IMR-90 (cell line): ENCODE measurements around the gene PKM. TPM values are rescaled to one million over a fixed set of nuclear protein-coding genes. Genes with fewer than 3 reads are reported as not detected.

Experiments used
- ATAC-seq: fragments of 200-7000 bp; cut with Tn5 transposase; 2 replicates; pipeline ENCODE4 v1.9.1; 2020; ENCODE audit warnings: low read depth, mild to moderate bottlenecking, moderate library complexity
- BruUV-seq: library from RNA; stranded (reverse); fragments of 400-500 nt; replicated peaks from 2 replicates; lab custom pipeline; 2021; lab: Mats Ljungman, UMichigan
- CTCF ChIA-PET: fragments of 300-600 bp; formaldehyde crosslinking; extraction: SDS; loops from one replicate; lab custom pipeline; 2021; ENCODE audit warnings: antibody characterized with exemption; lab: Yijun Ruan, JAX
- POLR2A ChIA-PET: fragments of 300-600 bp; sonication (Branson Sonifier 250); formaldehyde crosslinking; loops from one replicate; lab custom pipeline; 2022; ENCODE audit warnings: antibody characterized with exemption; ENCODE audit not compliant: unreplicated experiment; lab: Charles Lee
- DNase-seq: peaks from one replicate; pipeline ENCODE4 v3.0.0; 2013
- H2AFZ ChIP-seq: replicated peaks from 2 replicates; pipeline ENCODE3; 2013; ENCODE audit warnings: low read length, mild to moderate bottlenecking; ENCODE audit not compliant: poor library complexity
- H2AK5ac ChIP-seq: 2 replicates; pipeline ENCODE4 v1.6.1; 2013; ENCODE audit warnings: low read depth, low read length, inconsistent platforms
- H2AK9ac ChIP-seq: replicated peaks from 2 replicates; pipeline ENCODE3; 2013; ENCODE audit warnings: mild to moderate bottlenecking, low read depth, low read length, moderate library complexity; ENCODE audit not compliant: poor library complexity
- H2BK120ac ChIP-seq: 2 replicates; pipeline ENCODE4 v1.6.1; 2013; ENCODE audit warnings: low read depth, low read length, inconsistent platforms
- H2BK15ac ChIP-seq: 3 replicates; pipeline ENCODE4 v1.6.1; 2013; ENCODE audit warnings: low read depth, low read length, inconsistent platforms
- H2BK20ac ChIP-seq: 2 replicates; pipeline ENCODE4 v1.6.1; 2013; ENCODE audit warnings: low read depth, mild to moderate bottlenecking, inconsistent platforms, low read length, moderate library complexity
- H2BK5ac ChIP-seq: 2 replicates; pipeline ENCODE4 v1.6.1; 2013; ENCODE audit warnings: mild to moderate bottlenecking, low read depth, low read length, inconsistent platforms; ENCODE audit not compliant: poor library complexity, severe bottlenecking
- H3K14ac ChIP-seq: replicated peaks from 2 replicates; pipeline ENCODE4 v1.6.1; 2013; ENCODE audit warnings: low read depth, low read length, inconsistent platforms
- H3K18ac ChIP-seq: 2 replicates; pipeline ENCODE4 v1.6.1; 2013; ENCODE audit warnings: low read depth, low read length, control low read depth
- H3K23ac ChIP-seq: 2 replicates; pipeline ENCODE4 v1.6.1; 2013; ENCODE audit warnings: low read depth, low read length, inconsistent platforms
- H3K27ac ChIP-seq: 2 replicates; pipeline ENCODE4 v1.5.1; 2013; ENCODE audit warnings: mild to moderate bottlenecking, control low read depth, low read length; ENCODE audit not compliant: insufficient read depth
- H3K27me3 ChIP-seq: 2 replicates; pipeline ENCODE4 v1.6.1; 2013; ENCODE audit warnings: low read length; ENCODE audit not compliant: control insufficient read depth, insufficient read depth
- H3K36me3 ChIP-seq: 2 replicates; pipeline ENCODE4 v1.6.1; 2013; ENCODE audit warnings: low read length, mixed read lengths; ENCODE audit not compliant: control insufficient read depth, insufficient read depth
- H3K4ac ChIP-seq: 2 replicates; pipeline ENCODE4 v1.6.1; 2013; ENCODE audit warnings: low read depth, low read length, inconsistent platforms
- H3K4me1 ChIP-seq: 2 replicates; pipeline ENCODE4 v1.6.1; 2013; ENCODE audit warnings: low read length, mixed read lengths; ENCODE audit not compliant: control insufficient read depth, insufficient read depth
- H3K4me2 ChIP-seq: 2 replicates; pipeline ENCODE4 v1.6.1; 2013; ENCODE audit warnings: low read depth, mild to moderate bottlenecking, control low read depth, low read length, moderate library complexity
- H3K4me3 ChIP-seq: 2 replicates; pipeline ENCODE4 v1.5.1; 2013; ENCODE audit warnings: low read depth, mild to moderate bottlenecking, control low read depth, low read length, moderate library complexity; ENCODE audit not compliant: insufficient read depth
- H3K56ac ChIP-seq: 2 replicates; pipeline ENCODE4 v1.6.1; 2013; ENCODE audit warnings: low read length, inconsistent platforms; ENCODE audit not compliant: insufficient read depth; ENCODE audit errors: extremely low read depth
- H3K79me1 ChIP-seq, 2 experiments: 2 replicates each; pipeline ENCODE4 v1.6.1; 2013; ENCODE audit warnings: low read length in 2 of 2, inconsistent platforms in 1 of 2, low read depth in 1 of 2
- H3K9ac ChIP-seq: 2 replicates; pipeline ENCODE4 v1.6.1; 2013; ENCODE audit warnings: low read depth, low read length, control low read depth
- H3K9me1 ChIP-seq: 2 replicates; pipeline ENCODE4 v1.6.1; 2013; ENCODE audit warnings: low read length, inconsistent platforms; ENCODE audit not compliant: insufficient read depth
- H3K9me3 ChIP-seq: 2 replicates; pipeline ENCODE4 v1.6.1; 2013; ENCODE audit warnings: low read length; ENCODE audit not compliant: control insufficient read depth, insufficient read depth
- H4K20me1 ChIP-seq: 2 replicates; pipeline ENCODE4 v1.6.1; 2013; ENCODE audit warnings: low read length, inconsistent platforms; ENCODE audit not compliant: insufficient read depth
- H4K5ac ChIP-seq: 2 replicates; pipeline ENCODE4 v1.6.1; 2013; ENCODE audit warnings: mild to moderate bottlenecking, low read depth, low read length, control low read depth
- H4K8ac ChIP-seq, 2 experiments: 2 replicates each; pipeline ENCODE4 v1.6.1; 2013; ENCODE audit warnings: low read depth in 2 of 2, low read length in 2 of 2, control low read depth in 1 of 2, inconsistent platforms in 1 of 2
- H4K91ac ChIP-seq: 2 replicates; pipeline ENCODE4 v1.6.1; 2013; ENCODE audit warnings: low read depth, low read length, inconsistent platforms; ENCODE audit not compliant: insufficient read depth
- BHLHE40 ChIP-seq: fragments of 150-350 bp; IDR thresholded peaks from 2 replicates; pipeline ENCODE4 v1.6.1; 2016; ENCODE audit warnings: mild to moderate bottlenecking, low read depth, low read length
- ELK1 ChIP-seq: fragments of 150-350 bp; IDR thresholded peaks from 2 replicates; pipeline ENCODE4 v1.6.1; 2016; ENCODE audit warnings: low read depth, mild to moderate bottlenecking, low read length, moderate library complexity, borderline replicate concordance
- FOS ChIP-seq: fragments of 150-350 bp; IDR thresholded peaks from 2 replicates; pipeline ENCODE4 v1.6.1; 2016; ENCODE audit warnings: low read depth, low read length
- MXI1 ChIP-seq: IDR thresholded peaks from 2 replicates; pipeline ENCODE4 v1.6.1; 2012; ENCODE audit warnings: low read depth, mild to moderate bottlenecking, low read length, moderate library complexity, borderline replicate concordance
- RAD21 ChIP-seq: IDR thresholded peaks from 2 replicates; pipeline ENCODE4 v1.6.1; 2012; ENCODE audit warnings: low read length, improper control_type of control experiment
- RCOR1 ChIP-seq: IDR thresholded peaks from 2 replicates; pipeline ENCODE4 v1.6.1; 2012; ENCODE audit warnings: mild to moderate bottlenecking, low read length, improper control_type of control experiment; ENCODE audit not compliant: insufficient replicate concordance
- RFX5 ChIP-seq: IDR thresholded peaks from 2 replicates; pipeline ENCODE4 v1.8.0; 2012; ENCODE audit warnings: low read depth, mild to moderate bottlenecking, low read length, moderate library complexity
- WGBS, 2 experiments: methylation state at CpG; one replicate each; pipeline versions ENCODE4 v1.1.5 to v1.1.7; 2013; ENCODE audit warnings: missing lambda C conversion rate in 2 of 2; ENCODE audit not compliant: insufficient read length in 1 of 2; ENCODE audit errors: extremely low coverage in 2 of 2; 5-methylcytosine and 5-hydroxymethylcytosine counted together
- dilution Hi-C: fragments of 300-500 bp; cut with HindIII; formaldehyde crosslinking; loops from one replicate; pipeline ENCODE4 v1.14.3; 2018; ENCODE audit warnings: low sequenced_read_pairs; ENCODE audit not compliant: unreplicated experiment
- in situ Hi-C: fragments of 300-500 bp; cut with MboI; formaldehyde crosslinking; loops from 3 replicates; pipeline ENCODE4 v1.14.3; 2019; ENCODE audit warnings: low sequenced_read_pairs, inconsistent platforms, mixed read lengths
- intact Hi-C: fragments of 100-400 bp; cut with micrococcal nuclease; formaldehyde crosslinking; loops from 2 replicates; pipeline ENCODE4 v1.10.0; 2022
- polyA plus RNA-seq, 3 experiments: library from polyadenylated mRNA; depleted of rRNA; stranded (reverse); fragments of >200 nt; gene quantifications; 2 replicates each; pipeline ENCODE4 v1.2.3, GENCODE V29; 2012; ENCODE audit warnings: low replicate concordance in 1 of 3
- total RNA-seq: library from RNA; depleted of rRNA; stranded (reverse); fragments of >200 nt; gene quantifications from 2 replicates; pipeline ENCODE4 v1.2.3, GENCODE V29; 2012
- TF ChIP-seq, protein P1 (sequence below): fragments of 150-350 bp; IDR thresholded peaks from 2 replicates; pipeline ENCODE4 v1.6.1; 2017; ENCODE audit warnings: mild to moderate bottlenecking, antibody characterized with exemption, low read length, low read depth

The PKM gene
- total and polyA plus RNA-seq, 2 of the 4 experiments (the other 2 are of a cell fraction) = 2,219 to 3,859 TPM

DNA sequence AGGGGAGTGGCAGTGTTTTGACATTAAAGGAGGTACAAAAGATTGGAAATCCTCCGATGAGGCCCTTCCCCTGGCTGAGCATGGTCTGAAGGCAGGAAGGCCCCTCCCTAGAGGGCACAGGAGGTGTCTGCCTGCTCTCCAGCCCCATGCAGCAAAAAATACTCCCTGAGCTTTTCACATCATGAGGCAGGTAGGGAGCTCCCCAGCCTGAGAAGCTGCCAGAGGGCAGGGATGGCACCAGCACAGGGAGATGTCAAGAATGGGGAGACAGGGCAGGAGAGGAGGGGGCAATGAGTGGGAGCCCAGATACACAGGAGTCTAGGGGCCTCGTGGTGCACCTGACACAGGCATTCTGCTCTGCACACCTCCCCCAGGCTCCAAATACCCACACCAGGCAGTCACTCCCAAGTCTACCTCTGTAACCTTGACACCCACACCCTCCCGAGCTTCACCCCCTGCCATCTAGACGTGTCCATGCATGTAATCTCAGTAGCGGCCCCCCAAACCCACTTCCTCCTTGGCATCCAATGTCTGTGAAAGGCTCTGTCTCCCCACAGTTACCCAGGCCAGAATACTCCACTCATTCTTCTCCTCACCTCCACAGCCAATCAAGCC lies 56.3 kb downstream of the PKM start (continued):
- TF ChIP-seq FOS (no peak), RCOR1 (no peak), MXI1 (no peak), RAD21 (no peak)

GRCh38 chr15:72173864-72174550 lies 57.0 kb downstream of the PKM start:
- no peak for ATAC-seq
- no CpG with 5 or more reads among the region's 12 CpGs for WGBS, 2 experiments
- H3K14ac ChIP-seq = no peak overlapping the region

More at GRCh38 chr15:72173864-72174550, 57.0 kb downstream of the PKM start:
- Histone ChIP-seq H3K27ac (no peak overlapping the region), H2BK20ac (no peak overlapping the region), H3K9me1 (no peaks in the 10 kb centered on the region; the same call in 1 of the 2 replicates), H2AFZ (no peak overlapping the region), H3K18ac (no peak overlapping the region), H3K27me3 (peaks cover 59% of the 10 kb centered on the region), H2AK5ac (no peak overlapping the region), H3K36me3 (no peaks in the 10 kb centered on the region), H2BK5ac (no peak overlapping the region), H3K4ac (no peak overlapping the region), H3K23ac (no peak overlapping the region), H3K9me3 (no peaks in the 10 kb centered on the region), H3K79me1 (no peaks in the 10 kb centered on the region), H3K9ac (no peak overlapping the region), H3K4me1 (peaks cover under 1% of the 10 kb centered on the region; the same call in 1 of the 2 replicates), H2BK120ac (no peak overlapping the region), H3K56ac (no peak overlapping the region), H3K4me2 (no peak overlapping the region), H4K20me1 (no peaks in the 10 kb centered on the region), H2AK9ac (no peak overlapping the region), H4K91ac (no peak overlapping the region), H4K5ac (no peak overlapping the region), H2BK15ac (no peak overlapping the region), H3K4me3 (no peak overlapping the region), H4K8ac (no peak overlapping the region)
- no TSS peak for BruUV-seq
- intact Hi-C loops (no loop called here), in situ Hi-C loops (no loop called here), dilution Hi-C loops (no loop called here)
- DNase-seq = no peak
- ChIA-PET POLR2A (no interaction called here), CTCF (no interaction called here)
- TF ChIP-seq BHLHE40 = no peak
- TF ChIP-seq, protein P1, sequence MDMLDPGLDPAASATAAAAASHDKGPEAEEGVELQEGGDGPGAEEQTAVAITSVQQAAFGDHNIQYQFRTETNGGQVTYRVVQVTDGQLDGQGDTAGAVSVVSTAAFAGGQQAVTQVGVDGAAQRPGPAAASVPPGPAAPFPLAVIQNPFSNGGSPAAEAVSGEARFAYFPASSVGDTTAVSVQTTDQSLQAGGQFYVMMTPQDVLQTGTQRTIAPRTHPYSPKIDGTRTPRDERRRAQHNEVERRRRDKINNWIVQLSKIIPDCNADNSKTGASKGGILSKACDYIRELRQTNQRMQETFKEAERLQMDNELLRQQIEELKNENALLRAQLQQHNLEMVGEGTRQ = no peak
- no peak for TF ChIP-seq RFX5
- no peak for TF ChIP-seq ELK1
- TF ChIP-seq RCOR1 = no peak
